ENCODE data around the gene NECAB2.

DNA sequence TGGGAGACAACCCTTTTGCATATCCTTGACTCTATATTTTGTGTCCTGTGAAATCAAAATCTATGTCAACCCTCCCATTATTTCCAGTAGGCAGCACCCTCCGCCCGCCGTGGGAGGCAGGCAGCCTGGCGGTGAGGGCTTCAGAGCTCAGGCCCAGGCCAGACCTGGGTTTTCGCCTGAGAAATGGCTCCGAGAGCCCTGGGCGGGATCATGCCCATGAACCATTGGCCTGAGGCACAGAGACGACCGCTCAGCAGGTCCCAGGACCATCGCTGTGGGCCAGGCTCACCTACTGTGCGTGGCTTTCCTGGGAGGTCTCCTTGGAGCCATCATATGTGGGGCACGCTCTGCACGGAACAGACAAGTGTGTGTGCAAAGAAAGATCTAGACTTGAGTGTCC, 80.8 kb downstream of the NECAB2 start:
- TF ChIP-seq YY1 (IDR thresholded peaks at IDR 0.05; ENCODE audit: insufficient read depth, insufficient read length) (no peak), SUZ12 (IDR thresholded peaks at IDR 0.05; ENCODE audit: extremely low read depth, insufficient read depth, insufficient read length) (no peak)
